SK-N-MC (cell line): ENCODE measurements around the gene COA4.

ENCODE experiments used
- EZH2 ChIP-seq: fragments of 200-600 bp; sonication (generic); IDR thresholded peaks from one replicate; pipeline ENCODE4 v1.6.1; 2017; ENCODE audit warnings: antibody characterized with exemption
- POLR2AphosphoS5 ChIP-seq: IDR thresholded peaks from 2 replicates; pipeline ENCODE4 v1.6.1; 2012; ENCODE audit warnings: mild to moderate bottlenecking, low read depth, low read length, borderline replicate concordance

- no peak for TF ChIP-seq POLR2AphosphoS5
- no peak for TF ChIP-seq EZH2
Measured at GRCh38 chr11:73913472-73913871, 36.8 kb upstream of the COA4 start.
